Panc1 (cell line): Measurements from ENCODE around the gene ADGRL1. TPM values are rescaled to one million over a fixed set of nuclear protein-coding genes. Genes with fewer than 3 reads are reported as not detected.
"Not testable (repeated sequence)": the region's sequence is repeated elsewhere in the genome, so short reads cannot be mapped to it uniquely, and the experiment has no call there.

Experiments
- ATAC-seq: fragments of 200-7000 bp; cut with Tn5 transposase; 2 replicates; pipeline ENCODE4 v1.9.1; 2020; ENCODE audit warnings: mild to moderate bottlenecking, moderate library complexity
- BruUV-seq: library from RNA; stranded (reverse); fragments of 400-500 nt; replicated peaks from 2 replicates; lab custom pipeline; 2021; lab: Mats Ljungman, UMichigan
- CTCF ChIA-PET: fragments of 300-600 bp; sonication (Branson Sonifier 250); formaldehyde crosslinking; loops from one replicate; lab custom pipeline; 2022; ENCODE audit warnings: antibody characterized with exemption; lab: Charles Lee
- POLR2A ChIA-PET: fragments of 300-600 bp; sonication (Branson Sonifier 250); formaldehyde crosslinking; loops from one replicate; lab custom pipeline; 2022; ENCODE audit warnings: antibody characterized with exemption; lab: Charles Lee
- DNase-seq: peaks from one replicate; pipeline ENCODE4 v3.0.0-alpha.2; 2010; ENCODE audit warnings: low read depth, low spot score
- H3K27ac ChIP-seq: 2 replicates; pipeline ENCODE4 v1.5.1; 2011; ENCODE audit warnings: mild to moderate bottlenecking, low read length, inconsistent platforms
- H3K27me3 ChIP-seq: fragments of 200-500 bp; sonication (Bioruptor generic); 2 replicates; pipeline ENCODE4 v1.6.0; 2014; ENCODE audit warnings: low read length, inconsistent platforms; ENCODE audit not compliant: control insufficient read depth, insufficient read depth
- H3K36me3 ChIP-seq: fragments of 200-500 bp; sonication (Bioruptor generic); 2 replicates; pipeline ENCODE4 v1.5.1; 2014; ENCODE audit warnings: inconsistent platforms, mild to moderate bottlenecking, low read length, moderate library complexity; ENCODE audit not compliant: control insufficient read depth, insufficient read depth
- H3K4me1 ChIP-seq: 2 replicates; pipeline ENCODE4 v1.5.1; 2011; ENCODE audit warnings: inconsistent platforms, mild to moderate bottlenecking, low read length, moderate library complexity; ENCODE audit not compliant: control insufficient read depth, insufficient read depth
- H3K4me3 ChIP-seq, 2 experiments: 2 replicates each; pipeline ENCODE4 v1.5.1; 2011 to 2012; ENCODE audit warnings: low read depth in 2 of 2, low read length in 2 of 2, mild to moderate bottlenecking in 2 of 2, inconsistent platforms in 1 of 2, moderate library complexity in 1 of 2
- H3K9me3 ChIP-seq: fragments of 200-500 bp; sonication (Bioruptor generic); 2 replicates; pipeline ENCODE4 v1.5.1; 2014; ENCODE audit warnings: low read depth, mild to moderate bottlenecking, inconsistent platforms, low read length, moderate library complexity; ENCODE audit not compliant: control insufficient read depth, insufficient read depth
- CTCF ChIP-seq: fragments of 450-650 bp; IDR thresholded peaks from 2 replicates; pipeline ENCODE4 v1.5.1; 2017; ENCODE audit warnings: mild to moderate bottlenecking
- POLR2AphosphoS5 ChIP-seq: IDR thresholded peaks from 2 replicates; pipeline ENCODE4 v1.6.1; 2012; ENCODE audit warnings: mild to moderate bottlenecking, low read depth, low read length, moderate library complexity
- REST ChIP-seq, 2 experiments: IDR thresholded peaks; 2 replicates each; pipeline ENCODE4 v1.6.1; 2011 to 2012; ENCODE audit warnings: low read depth in 2 of 2, control low read depth in 1 of 2, low read length in 1 of 2, mild to moderate bottlenecking in 1 of 2, moderate library complexity in 1 of 2; ENCODE audit not compliant: insufficient read depth in 1 of 2
- SIN3A ChIP-seq: IDR thresholded peaks from 2 replicates; pipeline ENCODE4 v1.6.1; 2012; ENCODE audit warnings: low read depth, mild to moderate bottlenecking, low read length, moderate library complexity, borderline replicate concordance; ENCODE audit not compliant: insufficient read depth
- TCF7L2 ChIP-seq: IDR thresholded peaks from 2 replicates; pipeline ENCODE4 v1.6.1; 2011; ENCODE audit warnings: mild to moderate bottlenecking, low read depth, low read length, inconsistent platforms
- in situ Hi-C: cut with HindIII; loops from 2 replicates; pipeline ENCODE4 v1.10.0; 2016; ENCODE audit warnings: low sequenced_read_pairs, low pct_unique_long_range_greater_than_20kb
- intact Hi-C: fragments of 100-400 bp; cut with micrococcal nuclease; formaldehyde crosslinking; loops from one replicate; pipeline ENCODE4 v1.10.0; 2022; ENCODE audit not compliant: unreplicated experiment
- total RNA-seq: library from RNA; stranded (reverse); gene quantifications from one replicate; pipeline ENCODE4 v1.2.1, GENCODE V29; 2021; ENCODE audit not compliant: unreplicated experiment

The ADGRL1 gene
- total RNA-seq, 1 experiment from 2014 or later = 37.7 TPM

GRCh38 chr19:14182476-14182875 is 23.5 kb downstream of the ADGRL1 start:
- no peaks in the 10 kb centered on the region for H3K9me3 ChIP-seq
- ChIA-PET POLR2A (no interaction called here), CTCF (no interaction called here)
- no peaks in the 10 kb centered on the region for H3K36me3 ChIP-seq
- no peaks in the 10 kb centered on the region for H3K27me3 ChIP-seq
- H3K27ac ChIP-seq = no peak overlapping the region
- no peak for TF ChIP-seq SIN3A
- TF ChIP-seq POLR2AphosphoS5 = no peak
- TF ChIP-seq REST (IDR thresholded peaks at IDR 0.05; ENCODE audit: insufficient read depth in 1 of 2, low read depth in 2 of 2, low read length in 1 of 2) = no peak
- TF ChIP-seq TCF7L2 = no peak
- TF ChIP-seq CTCF = no peak
- no peak for ATAC-seq
- no peaks in the 10 kb centered on the region for H3K4me1 ChIP-seq
- intact Hi-C loops = no loop called here
- H3K4me3 ChIP-seq = no peak overlapping the region
- no TSS peak for BruUV-seq
- DNase-seq = no peak
- in situ Hi-C loops = no loop called here

DNA sequence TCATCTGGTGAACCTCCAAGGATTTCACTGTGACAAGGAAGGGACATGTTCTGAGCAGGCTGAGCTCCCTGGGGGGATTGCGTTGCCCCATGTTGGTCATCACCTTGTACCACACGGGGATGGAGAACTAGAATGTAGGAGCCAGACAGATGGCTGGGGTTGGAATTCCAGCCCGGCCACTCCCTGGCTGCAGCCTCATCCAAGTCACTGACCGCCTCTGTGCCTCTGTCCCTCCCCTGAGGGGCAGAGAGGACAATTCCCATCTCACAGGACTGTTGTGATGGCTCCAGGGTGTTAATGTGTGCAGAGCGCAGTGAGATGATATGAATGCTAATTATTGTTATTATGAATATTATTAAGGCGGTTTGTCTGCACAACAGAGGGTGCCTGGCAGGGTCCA is 24.1 kb downstream of the ADGRL1 start:
- Histone ChIP-seq H3K27me3 (no peaks in the 10 kb centered on the region), H3K9me3 (no peaks in the 10 kb centered on the region), H3K4me3 (no peak overlapping the region), H3K27ac (no peak overlapping the region), H3K4me1 (no peaks in the 10 kb centered on the region), H3K36me3 (no peaks in the 10 kb centered on the region)
- intact Hi-C loops (no loop called here), in situ Hi-C loops (no loop called here)
- CTCF ChIA-PET = no interaction called here
- ATAC-seq (no peak), DNase-seq (no peak)
- TF ChIP-seq CTCF = no peak
- TF ChIP-seq REST (IDR thresholded peaks at IDR 0.05; ENCODE audit: insufficient read depth in 1 of 2, low read depth in 2 of 2, low read length in 1 of 2) = no peak
- TF ChIP-seq POLR2AphosphoS5 = no peak
- no peak for TF ChIP-seq TCF7L2
- TF ChIP-seq SIN3A = no peak
- no TSS peak for BruUV-seq
- POLR2A ChIA-PET = no interaction called here

- H3K9me3 ChIP-seq, H3K27ac ChIP-seq, intact Hi-C loops, H3K4me1 ChIP-seq, BruUV-seq, DNase-seq, H3K4me3 ChIP-seq, in situ Hi-C loops, CTCF ChIA-PET, ATAC-seq, POLR2A ChIA-PET, H3K36me3 ChIP-seq, H3K27me3 ChIP-seq: not testable (repeated sequence)
Observed at GRCh38 chr19:14181199-14181598, 24.8 kb downstream of the ADGRL1 start.
